Raji (cell line): ENCODE data around the gene C3orf52.

Source experiments
- POLR2A ChIP-seq: IDR thresholded peaks from 2 replicates; pipeline ENCODE4 v1.6.1; 2011; ENCODE audit warnings: low read depth, low read length, control low read depth; ENCODE audit not compliant: insufficient read depth

Gene C3orf52

DNA sequence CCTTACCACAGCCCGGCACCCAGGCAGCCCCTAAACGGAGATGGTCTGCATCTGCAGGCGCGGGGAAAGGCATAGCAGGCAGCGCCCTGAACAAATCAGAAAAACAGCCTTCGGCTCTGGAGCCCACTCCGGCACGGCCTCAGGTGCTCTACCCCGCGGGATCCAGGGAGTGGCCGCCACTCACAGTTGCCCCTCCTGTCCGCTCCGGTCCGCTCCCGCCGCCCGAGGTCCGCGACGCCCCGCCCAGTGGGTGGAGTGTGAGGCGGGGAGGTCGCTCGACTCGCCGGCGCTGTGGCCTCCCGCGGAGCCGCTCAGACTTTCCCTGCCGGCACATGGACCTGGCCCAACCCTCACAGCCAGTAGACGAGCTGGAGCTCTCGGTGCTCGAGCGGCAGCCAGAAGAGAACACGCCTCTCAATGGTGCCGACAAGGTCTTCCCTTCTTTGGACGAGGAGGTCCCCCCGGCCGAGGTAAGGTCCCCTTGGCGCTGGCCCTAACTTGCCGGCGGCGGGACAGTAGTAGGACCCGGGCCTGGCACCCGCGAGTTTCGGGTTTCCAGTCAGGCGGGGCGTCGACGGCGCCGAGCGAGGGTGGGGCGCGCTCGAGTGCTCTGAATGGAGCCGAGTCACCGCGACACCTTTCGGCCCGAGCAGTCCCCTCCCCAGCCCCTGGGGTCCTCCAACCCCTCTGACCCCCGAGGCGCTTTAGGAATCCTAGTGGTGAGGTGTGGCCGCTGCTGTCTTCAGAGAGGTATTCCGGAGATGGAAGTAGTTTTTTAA lies at the start of gene C3orf52:
Gene C3orf52, plus strand, starts transcription at position 314 of the 779 bp plus-strand sequence. Its CDS starts 19 bp downstream, at position 333.
- peak; percentile 34 for TF ChIP-seq POLR2A

DNA sequence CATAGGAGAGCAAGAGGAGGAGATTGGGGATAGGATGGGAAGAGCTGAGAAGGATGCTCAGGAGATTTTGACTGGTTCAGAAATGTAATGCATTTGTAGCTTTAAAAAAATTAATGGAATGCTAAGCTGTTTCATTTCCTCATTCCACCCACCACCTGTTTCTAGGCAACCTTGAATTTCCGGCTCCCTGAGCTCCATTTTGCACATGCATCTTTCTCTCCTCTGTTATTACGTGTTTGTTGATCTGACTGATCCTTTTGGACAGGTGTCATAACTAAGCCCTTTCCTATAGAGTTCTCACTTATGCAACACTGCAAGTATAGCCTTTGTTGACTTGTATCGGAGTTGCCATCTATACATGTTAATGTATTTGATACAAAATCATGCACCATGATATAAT lies 47.3 kb upstream of the C3orf52 start:
- TF ChIP-seq POLR2A, result no peak

- no peak for TF ChIP-seq POLR2A
Observed at GRCh38 chr3:112041321-112041720, 44.9 kb upstream of the C3orf52 start.

DNA sequence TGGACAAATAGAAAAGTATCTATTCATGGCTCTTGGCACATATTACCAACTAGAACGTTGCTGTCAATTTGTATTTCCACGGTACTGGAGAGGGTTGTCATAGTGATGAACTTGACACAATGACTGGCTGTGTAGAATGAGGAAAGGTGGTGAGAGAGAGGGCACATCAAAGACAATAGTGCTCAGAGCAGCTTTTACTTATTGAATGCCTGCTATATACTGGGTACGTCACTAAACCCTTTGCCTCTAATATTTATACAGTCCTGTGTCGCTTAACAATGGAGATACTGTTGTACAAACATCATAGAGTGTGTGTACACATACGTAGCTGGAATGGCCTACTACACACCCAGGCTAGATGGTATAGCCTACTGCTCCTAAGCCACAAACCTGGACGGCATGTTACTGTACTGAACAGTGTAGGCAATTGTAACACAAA lies 43.3 kb upstream of the C3orf52 start:
- no peak for TF ChIP-seq POLR2A

DNA sequence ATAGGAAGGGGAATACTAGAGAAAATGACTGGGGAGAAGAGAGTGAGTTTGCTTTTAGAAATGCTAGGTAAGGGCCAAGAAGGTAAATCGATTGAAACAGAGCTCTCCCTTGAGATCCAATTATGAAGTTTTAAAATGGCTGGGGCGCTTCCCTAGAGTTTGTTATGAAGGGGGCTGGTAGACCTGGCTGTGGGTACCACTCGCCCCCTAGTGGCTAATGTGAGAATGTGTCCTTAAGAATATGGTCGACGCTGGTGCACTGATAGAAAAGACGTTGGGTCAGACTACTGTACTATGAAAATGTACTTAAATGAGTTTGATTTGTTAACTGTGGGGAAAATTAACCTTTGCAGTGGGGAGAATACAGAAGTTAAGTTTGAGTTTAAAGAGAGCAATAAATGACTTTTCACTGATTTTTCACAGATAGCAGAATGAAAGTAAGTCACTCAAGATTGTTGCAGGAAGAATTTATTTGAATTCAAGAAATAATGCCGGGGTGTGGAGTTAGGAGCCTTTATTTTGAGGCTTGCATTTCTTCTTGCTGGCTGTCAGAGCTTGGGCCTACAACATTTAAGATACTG lies 42.5 kb upstream of the C3orf52 start:
- no peak for TF ChIP-seq POLR2A

DNA sequence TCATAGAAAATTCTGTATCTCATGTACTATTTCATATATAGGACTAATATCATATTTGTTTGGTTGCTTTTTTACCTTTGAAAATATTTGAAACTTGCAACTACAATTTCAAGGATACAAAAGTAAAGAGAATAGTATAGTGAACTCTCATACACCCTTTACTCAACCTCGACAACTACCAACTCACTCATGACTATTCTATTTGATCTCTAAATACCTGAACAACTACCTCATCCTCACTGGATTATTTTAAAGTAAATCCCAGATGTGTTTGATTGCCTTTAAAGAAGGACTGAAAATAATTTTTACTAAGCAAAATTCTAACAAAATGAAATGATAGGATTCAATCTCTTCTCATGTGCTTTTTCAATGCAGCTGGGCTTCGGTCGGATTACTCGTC lies 39.6 kb upstream of the C3orf52 start:
- no peak for TF ChIP-seq POLR2A

GRCh38 chr3:112047264-112047663 lies 38.9 kb upstream of the C3orf52 start:
- TF ChIP-seq POLR2A, result no peak

DNA sequence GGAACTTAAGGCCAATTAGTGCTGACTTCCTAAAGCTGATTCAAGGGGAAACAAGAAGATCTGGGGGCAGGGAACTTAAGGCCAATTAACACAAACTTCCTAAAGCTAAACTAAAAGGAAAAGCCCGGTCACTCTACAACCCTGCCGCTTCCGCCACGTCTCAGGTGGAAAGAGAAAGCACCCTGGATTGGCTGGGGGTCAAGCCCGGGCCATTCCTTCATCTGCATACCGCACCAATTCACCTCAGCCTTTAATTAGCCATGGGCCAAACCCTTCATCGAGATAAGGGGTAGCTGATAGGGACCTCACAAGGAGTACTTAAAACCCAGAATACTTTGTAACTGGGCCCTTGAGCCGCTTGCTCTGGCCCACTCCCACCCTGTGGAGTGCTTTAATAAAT lies 37.3 kb upstream of the C3orf52 start:
- TF ChIP-seq POLR2A, result no peak

- no peak for TF ChIP-seq POLR2A
Observed at GRCh38 chr3:112053229-112053628, 33.0 kb upstream of the C3orf52 start.

GRCh38 chr3:112056451-112056929 lies 29.7 kb upstream of the C3orf52 start:
- no peak for TF ChIP-seq POLR2A

DNA sequence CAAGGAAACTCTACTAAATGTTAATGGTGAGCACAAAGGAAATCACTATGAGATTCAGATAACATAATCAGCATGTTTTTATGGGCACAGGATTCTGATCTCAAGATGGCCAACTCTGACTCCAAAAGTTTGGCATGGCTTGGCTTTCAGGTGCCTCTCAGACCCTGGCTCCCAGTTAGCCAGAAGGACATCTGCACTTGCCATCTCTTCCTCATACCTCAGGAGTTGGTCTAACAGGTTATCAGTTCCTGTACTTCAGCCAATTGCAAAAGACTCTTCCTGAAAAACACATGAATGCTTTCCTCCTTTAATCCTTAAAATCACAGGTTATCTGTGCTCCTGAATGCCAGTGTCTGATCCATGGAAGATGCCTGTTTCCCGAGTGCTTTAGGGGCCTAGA lies 26.7 kb upstream of the C3orf52 start:
- no peak for TF ChIP-seq POLR2A

DNA sequence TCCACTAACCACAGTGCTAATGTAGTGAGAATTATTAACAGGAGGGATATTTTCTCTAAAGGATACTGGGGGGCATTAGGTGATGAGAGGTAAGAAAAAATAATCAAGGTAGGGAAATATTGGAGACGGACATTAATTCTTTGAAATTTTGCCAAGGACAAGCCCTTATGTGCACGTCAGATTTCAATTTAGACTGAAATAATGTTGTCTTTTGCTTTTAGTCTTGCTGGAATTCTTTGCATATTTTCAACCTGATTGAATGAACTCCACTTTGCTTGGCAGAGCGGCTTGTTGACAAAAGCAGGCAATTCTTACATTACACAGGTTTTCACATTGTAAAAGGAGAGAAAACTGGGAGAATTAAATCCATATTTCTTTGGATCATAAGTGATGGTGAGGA lies 25.0 kb upstream of the C3orf52 start:
- no peak for TF ChIP-seq POLR2A

- no peak for TF ChIP-seq POLR2A
Observed at GRCh38 chr3:112074006-112074405, 12.2 kb upstream of the C3orf52 start.

DNA sequence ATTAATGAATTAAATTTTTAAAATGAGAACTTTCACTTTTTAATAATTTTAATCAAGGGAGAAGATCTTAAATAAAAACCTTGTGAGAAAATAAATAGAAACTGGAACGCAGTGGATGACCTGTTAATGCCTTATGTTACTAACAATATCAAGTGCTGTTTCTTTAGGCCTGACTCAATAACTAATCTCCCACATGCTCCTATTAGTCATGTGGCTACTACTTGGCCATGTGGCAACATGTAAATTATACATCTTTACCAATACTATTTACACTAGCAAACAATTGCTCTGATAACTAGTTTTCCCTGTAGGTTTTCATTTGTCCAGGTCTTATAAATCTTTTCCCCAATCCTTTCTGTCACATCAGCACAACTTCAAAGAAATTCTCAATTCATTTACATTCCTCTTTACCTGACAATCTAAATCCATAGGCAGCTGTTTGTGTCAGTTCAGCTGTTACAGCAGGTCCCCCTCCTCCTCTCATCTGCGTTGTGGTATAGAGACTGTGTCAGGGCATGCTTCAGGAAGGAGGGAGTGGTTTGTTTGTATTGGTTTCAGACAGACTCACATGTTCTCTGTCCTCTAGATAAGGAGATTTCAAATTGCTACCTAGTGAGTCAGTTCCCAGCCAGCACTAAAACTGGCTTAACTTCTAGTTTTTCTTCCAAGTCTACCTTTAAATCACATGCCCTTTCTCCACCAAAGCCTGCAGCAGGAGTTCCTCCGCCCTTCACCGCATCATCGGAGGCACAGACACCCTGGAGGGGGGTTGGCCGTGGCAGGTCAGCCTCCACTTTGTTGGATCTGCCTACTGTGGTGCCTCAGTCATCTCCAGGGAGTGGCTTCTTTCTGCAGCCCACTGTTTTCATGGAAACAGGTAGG lies 11.3 kb upstream of the C3orf52 start:
- no peak for TF ChIP-seq POLR2A
